UCSD-AML1 (cell line): ENCODE results near the gene CAVIN4.

Source experiments
- DNase-seq: peaks from one replicate; lab custom pipeline; 2025; ENCODE audit not compliant: unreplicated experiment; lab: John Stamatoyannopoulos, UW

CAVIN4 gene

GRCh38 chr9:100577776-100578448 lies at the start of gene CAVIN4:
CAVIN4 (plus strand) TSS chr9:100578079; CDS start chr9:100578144, 65 bp downstream.
- DNase-seq: no peak

GRCh38 chr9:100534401-100534800 lies 43.5 kb upstream of the CAVIN4 start:
- no peak for DNase-seq

GRCh38 chr9:100540327-100540726 lies 37.6 kb upstream of the CAVIN4 start:
- DNase-seq: no peak

GRCh38 chr9:100549048-100549447 lies 28.8 kb upstream of the CAVIN4 start:
- DNase-seq: no peak

- no peak for DNase-seq
These were observed 22.9 kb upstream of the CAVIN4 start for GRCh38 chr9:100554935-100555401.

- no peak for DNase-seq
These were observed 22.4 kb upstream of the CAVIN4 start for GRCh38 chr9:100555471-100555870.

- DNase-seq: no peak
These were observed 20.8 kb upstream of the CAVIN4 start for GRCh38 chr9:100557053-100557452.

GRCh38 chr9:100561256-100561655 lies 16.6 kb upstream of the CAVIN4 start:
- no peak for DNase-seq

GRCh38 chr9:100567856-100568255 lies 10.0 kb upstream of the CAVIN4 start:
- DNase-seq: no peak

GRCh38 chr9:100573655-100574260 lies 4.1 kb upstream of the CAVIN4 start:
- no peak for DNase-seq

GRCh38 chr9:100575006-100575405 lies 2.9 kb upstream of the CAVIN4 start:
- no peak for DNase-seq

- no peak for DNase-seq
These were observed 2.0 kb upstream of the CAVIN4 start for GRCh38 chr9:100575765-100576386.

GRCh38 chr9:100578610-100579009 lies 731 bp downstream of the CAVIN4 start:
- DNase-seq: no peak

GRCh38 chr9:100579665-100580064 lies 1.8 kb downstream of the CAVIN4 start:
- DNase-seq: no peak

GRCh38 chr9:100580257-100580656 lies 2.4 kb downstream of the CAVIN4 start:
- no peak for DNase-seq

GRCh38 chr9:100581081-100581480 lies 3.2 kb downstream of the CAVIN4 start:
- DNase-seq: no peak

- DNase-seq: no peak
These were observed 3.8 kb downstream of the CAVIN4 start for GRCh38 chr9:100581661-100582060.

- DNase-seq: no peak
These were observed 5.3 kb downstream of the CAVIN4 start for GRCh38 chr9:100583014-100583802.

- no peak for DNase-seq
These were observed 7.1 kb downstream of the CAVIN4 start for GRCh38 chr9:100584951-100585350.

GRCh38 chr9:100586093-100586492 lies 8.2 kb downstream of the CAVIN4 start:
- DNase-seq: no peak

- no peak for DNase-seq
These were observed 9.5 kb downstream of the CAVIN4 start for GRCh38 chr9:100587375-100587774.
